ENCODE results near the gene KCNJ15. TPM values are rescaled to one million over a fixed set of nuclear protein-coding genes. Genes with fewer than 3 reads are reported as not detected.

KCNJ15 gene
- total RNA-seq, result 1 to 10 TPM in 1 of 3 donors, not detected in 2; 1.9 TPM
- total RNA-seq (2013), result 0.41 TPM

GRCh38 chr21:38256599-38257302 lies at the start of gene KCNJ15:
Gene KCNJ15 (plus strand): TSS chr21:38256991. CDS start chr21:38299262, 42,271 bp downstream.
- no peaks in the 10 kb centered on the region for H3K4me1 Mint-ChIP-seq
- H3K36me3 Mint-ChIP-seq, result no peaks in the 10 kb centered on the region
- H3K4me3 Mint-ChIP-seq, result no peak within 1 kb of the TSS
- DNase-seq (no peak), ATAC-seq (no peak)
- Histone ChIP-seq H3K27ac (ENCODE audit: low read length) (no peak within 1 kb of the TSS), H3K4me1 (ENCODE audit: control insufficient read depth, insufficient read depth, low read length) (no peaks in the 10 kb centered on the region), H3K27me3 (ENCODE audit: control insufficient read depth, insufficient read depth, low read length) (no peaks in the 10 kb centered on the region), H3K36me3 (ENCODE audit: control insufficient read depth, insufficient read depth, low read length) (no peaks in the 10 kb centered on the region), H3K4me3 (ENCODE audit: low read length) (no peak within 1 kb of the TSS), H3K9me3 (ENCODE audit: control insufficient read depth, insufficient read depth, low read length) (no peaks in the 10 kb centered on the region)
- H3K27me3 Mint-ChIP-seq (ENCODE audit: low read depth in 2 of 2), result peaks cover 34 to 65% of the 10 kb centered on the region in 2 donors
- H3K27ac Mint-ChIP-seq, result no peak within 1 kb of the TSS
- 91% methylated on average over 5 of the region's 5 CpGs for WGBS (ENCODE audit: insufficient coverage)
- TF ChIP-seq CTCF (IDR thresholded peaks at IDR 0.05), result no peak
- no peaks in the 10 kb centered on the region for H3K9me3 Mint-ChIP-seq
- intact Hi-C loops (cut with micrococcal nuclease), result no loop called here

DNA sequence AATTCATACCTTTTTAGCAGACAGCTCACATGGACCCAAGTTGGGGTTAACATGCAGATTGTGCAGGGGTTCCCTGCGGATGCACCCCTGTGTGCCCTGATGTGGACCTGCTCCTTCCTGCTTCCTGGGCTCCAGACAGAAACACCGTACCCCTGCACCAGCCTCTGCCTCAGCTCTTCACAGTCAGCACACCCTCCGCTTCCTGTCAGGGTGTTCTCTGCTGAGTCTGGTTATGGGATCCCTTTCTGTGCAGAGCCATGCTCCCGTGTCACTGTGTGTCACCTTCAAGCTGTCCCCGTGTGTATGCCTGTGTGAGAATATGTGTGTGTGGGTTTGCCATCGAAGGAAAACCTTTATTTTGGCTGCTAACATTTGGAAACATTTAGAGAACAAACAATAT lies 48.7 kb upstream of the KCNJ15 start:
- no peaks in the 10 kb centered on the region for H3K36me3 Mint-ChIP-seq
- ATAC-seq, result no peak
- peaks cover 0 to 3% of the 10 kb centered on the region in 2 donors for H3K4me1 Mint-ChIP-seq

DNA sequence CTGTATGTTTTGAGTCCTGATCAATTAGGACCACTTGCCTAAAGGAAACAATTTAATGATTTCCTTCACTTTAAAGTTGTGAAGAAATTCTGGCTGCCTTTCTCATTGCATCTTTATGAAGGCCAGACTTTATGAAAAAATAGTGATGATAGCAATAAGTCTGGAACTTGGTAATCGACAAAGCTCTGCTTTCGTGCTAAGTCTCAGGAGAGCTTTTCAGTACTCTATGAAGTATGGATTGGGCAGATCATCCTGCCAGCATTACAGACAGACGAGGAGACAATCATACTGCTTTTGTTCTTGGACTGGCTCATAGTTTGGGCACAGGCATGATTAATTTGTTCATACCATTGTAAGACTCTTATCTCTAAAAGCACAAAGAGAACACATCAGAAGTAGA lies 45.5 kb upstream of the KCNJ15 start:
- H3K4me1 ChIP-seq (ENCODE audit: control insufficient read depth, insufficient read depth, low read length), result no peaks in the 10 kb centered on the region
- Mint-ChIP-seq H3K4me3 (no peak overlapping the region), H3K27ac (no peak overlapping the region), H3K36me3 (no peaks in the 10 kb centered on the region), H3K9me3 (no peaks in the 10 kb centered on the region), H3K27me3 (ENCODE audit: low read depth in 2 of 2) (peaks cover 23 to 48% of the 10 kb centered on the region in 2 donors), H3K4me1 (peaks cover 0 to 3% of the 10 kb centered on the region in 2 donors)
- no peak for ATAC-seq
- no peaks in the 10 kb centered on the region for H3K9me3 ChIP-seq (ENCODE audit: control insufficient read depth, insufficient read depth, low read length)
- no peaks in the 10 kb centered on the region for H3K27me3 ChIP-seq (ENCODE audit: control insufficient read depth, insufficient read depth, low read length)
- H3K27ac ChIP-seq (ENCODE audit: low read length), result no peak overlapping the region
- H3K36me3 ChIP-seq (ENCODE audit: control insufficient read depth, insufficient read depth, low read length), result no peaks in the 10 kb centered on the region
- no peak overlapping the region for H3K4me3 ChIP-seq (ENCODE audit: low read length)
- no peak for DNase-seq
- TF ChIP-seq CTCF (IDR thresholded peaks at IDR 0.05), result no peak
- WGBS (ENCODE audit: insufficient coverage), result 87% methylated on average over 3 of the region's 3 CpGs
- intact Hi-C loops (cut with micrococcal nuclease), result no loop called here

More for the DNA sequence above, 48.7 kb upstream of the KCNJ15 start:
- no peaks in the 10 kb centered on the region for H3K27me3 ChIP-seq (ENCODE audit: control insufficient read depth, insufficient read depth, low read length)
- H3K36me3 ChIP-seq (ENCODE audit: control insufficient read depth, insufficient read depth, low read length), result no peaks in the 10 kb centered on the region
- H3K9me3 ChIP-seq (ENCODE audit: control insufficient read depth, insufficient read depth, low read length), result no peaks in the 10 kb centered on the region
- DNase-seq, result peak in 1 of 2 donors; percentile 11
- no peak for TF ChIP-seq CTCF (IDR thresholded peaks at IDR 0.05)
- WGBS (ENCODE audit: insufficient coverage), result 54% methylated on average over 4 of the region's 6 CpGs
- H3K9me3 Mint-ChIP-seq, result no peaks in the 10 kb centered on the region
- H3K4me1 ChIP-seq (ENCODE audit: control insufficient read depth, insufficient read depth, low read length), result no peaks in the 10 kb centered on the region
- H3K4me3 ChIP-seq (ENCODE audit: low read length), result no peak overlapping the region
- H3K4me3 Mint-ChIP-seq, result no peak overlapping the region
- intact Hi-C loops (cut with micrococcal nuclease), result no loop called here
- peaks cover 27 to 67% of the 10 kb centered on the region in 2 donors for H3K27me3 Mint-ChIP-seq (ENCODE audit: low read depth in 2 of 2)
- H3K27ac ChIP-seq (ENCODE audit: low read length), result no peak overlapping the region
- H3K27ac Mint-ChIP-seq, result no peak overlapping the region

DNA sequence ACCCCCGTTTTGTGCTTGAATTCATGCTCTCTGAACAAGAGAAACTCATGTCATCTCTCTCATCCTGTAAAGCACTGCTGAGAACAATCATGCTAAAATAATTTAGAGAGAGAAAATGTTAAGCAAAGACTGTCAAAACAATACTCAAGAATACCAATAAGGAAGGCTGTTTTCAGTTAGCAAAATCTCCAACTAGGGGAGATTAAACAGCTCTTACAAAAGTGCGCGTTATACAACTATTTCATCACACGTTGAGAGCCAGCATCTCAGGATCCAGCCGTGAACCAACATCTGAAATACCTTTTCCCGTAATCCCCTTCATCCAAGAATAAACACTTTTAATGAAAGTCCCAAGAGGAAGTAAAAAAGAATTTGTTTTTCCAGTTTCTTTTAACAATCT lies 44.1 kb upstream of the KCNJ15 start:
- ATAC-seq, result no peak
- no peak for TF ChIP-seq CTCF (IDR thresholded peaks at IDR 0.05)
- intact Hi-C loops (cut with micrococcal nuclease), result no loop called here
- no peak for DNase-seq
- H3K4me3 ChIP-seq (ENCODE audit: low read length), result no peak overlapping the region
- H3K36me3 ChIP-seq (ENCODE audit: control insufficient read depth, insufficient read depth, low read length), result no peaks in the 10 kb centered on the region
- Mint-ChIP-seq H3K4me3 (no peak overlapping the region), H3K27ac (no peak overlapping the region), H3K36me3 (no peaks in the 10 kb centered on the region), H3K4me1 (peaks cover 0 to 3% of the 10 kb centered on the region in 2 donors), H3K27me3 (ENCODE audit: low read depth in 2 of 2) (peaks cover 22 to 48% of the 10 kb centered on the region in 2 donors), H3K9me3 (no peaks in the 10 kb centered on the region)
- no peaks in the 10 kb centered on the region for H3K4me1 ChIP-seq (ENCODE audit: control insufficient read depth, insufficient read depth, low read length)
- 86% methylated on average over 6 of the region's 6 CpGs for WGBS (ENCODE audit: insufficient coverage)
- H3K27me3 ChIP-seq (ENCODE audit: control insufficient read depth, insufficient read depth, low read length), result no peaks in the 10 kb centered on the region
- H3K9me3 ChIP-seq (ENCODE audit: control insufficient read depth, insufficient read depth, low read length), result no peaks in the 10 kb centered on the region
- no peak overlapping the region for H3K27ac ChIP-seq (ENCODE audit: low read length)
